Measurements from ENCODE around the gene FXYD1. TPM values are rescaled to one million over a fixed set of nuclear protein-coding genes. Genes with fewer than 3 reads are reported as not detected.
"Not testable (repeated sequence)": the region's sequence is repeated elsewhere in the genome, so short reads cannot be mapped to it uniquely, and the experiment has no call there.

Gene FXYD1
- total and polyA plus RNA-seq, 2 experiments from 2014 or later: 0.43 to 1.2 TPM

DNA sequence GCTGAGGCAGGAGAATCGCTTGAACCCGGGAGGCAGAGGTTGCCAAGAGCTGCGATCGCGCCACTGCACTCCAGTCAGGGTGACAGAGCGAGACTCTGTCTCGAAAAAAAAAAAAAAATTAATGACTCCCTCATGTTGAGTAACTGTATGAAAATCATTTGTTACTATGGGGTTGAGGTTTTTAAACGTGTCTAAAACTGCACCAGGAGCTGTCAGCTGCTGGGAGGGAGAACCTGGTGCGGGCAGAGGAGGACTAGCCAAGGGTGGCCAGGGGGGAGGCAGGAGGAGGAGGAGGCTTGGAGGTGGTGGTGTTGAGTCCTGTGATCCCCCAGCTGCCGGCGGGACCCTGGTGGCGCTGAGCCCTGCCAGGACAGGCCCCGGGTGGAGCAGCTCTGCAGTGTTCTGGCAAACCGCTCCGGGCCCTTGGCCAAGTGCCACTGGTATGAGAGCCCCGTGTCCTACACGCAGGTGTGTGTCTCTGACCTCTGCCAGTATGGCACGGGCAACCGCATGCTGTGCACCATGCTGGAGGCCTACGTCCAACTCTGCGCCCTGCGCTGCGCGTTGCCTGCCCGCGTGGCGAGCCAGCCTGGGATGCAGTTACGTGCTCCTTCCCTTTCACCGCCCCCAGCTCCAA lies 40.1 kb upstream of the FXYD1 start:
- no peaks in the 10 kb centered on the region for H3K36me3 ChIP-seq (ENCODE audit: low read depth)
- DNase-seq: no peak
- H3K4me2 ChIP-seq (ENCODE audit: unreplicated experiment): no peak overlapping the region
- WGBS, 2 experiments (ENCODE audit: low coverage in 1 of 2, low lambda C conversion rate in 2 of 2, missing lambda C conversion rate in 2 of 2): 51 to 52% methylated on average over 24 to 28 of the region's 29 CpGs
- H3K4me3 ChIP-seq: no peak overlapping the region
- no peak overlapping the region for H3K27ac ChIP-seq
- no peaks in the 10 kb centered on the region for H3K4me1 ChIP-seq (ENCODE audit: insufficient read depth)
- H4K20me1 ChIP-seq (ENCODE audit: insufficient read depth): no peaks in the 10 kb centered on the region
- H3K9ac ChIP-seq: no peak overlapping the region
- no peaks in the 10 kb centered on the region for H3K9me2 ChIP-seq (ENCODE audit: insufficient read depth)
- H3K9me3 ChIP-seq (ENCODE audit: low read depth): no peaks in the 10 kb centered on the region
- H3F3A ChIP-seq (ENCODE audit: insufficient read depth): no peaks in the 10 kb centered on the region
- no peak for TF ChIP-seq EZH2 (IDR thresholded peaks at IDR 0.05; ENCODE audit: insufficient read depth, poor library complexity, severe bottlenecking)
- TF ChIP-seq EZH2phosphoT487 (IDR thresholded peaks at IDR 0.05; ENCODE audit: insufficient read depth, low read depth): no peak
- no peak overlapping the region for H2AFZ ChIP-seq
- no peaks in the 10 kb centered on the region for H3K79me2 ChIP-seq (ENCODE audit: insufficient read depth)
- in situ Hi-C loops (cut with MboI): no loop called here
- H3K27me3 ChIP-seq (replicated peaks; ENCODE audit: insufficient read depth): no peaks in the 10 kb centered on the region

DNA sequence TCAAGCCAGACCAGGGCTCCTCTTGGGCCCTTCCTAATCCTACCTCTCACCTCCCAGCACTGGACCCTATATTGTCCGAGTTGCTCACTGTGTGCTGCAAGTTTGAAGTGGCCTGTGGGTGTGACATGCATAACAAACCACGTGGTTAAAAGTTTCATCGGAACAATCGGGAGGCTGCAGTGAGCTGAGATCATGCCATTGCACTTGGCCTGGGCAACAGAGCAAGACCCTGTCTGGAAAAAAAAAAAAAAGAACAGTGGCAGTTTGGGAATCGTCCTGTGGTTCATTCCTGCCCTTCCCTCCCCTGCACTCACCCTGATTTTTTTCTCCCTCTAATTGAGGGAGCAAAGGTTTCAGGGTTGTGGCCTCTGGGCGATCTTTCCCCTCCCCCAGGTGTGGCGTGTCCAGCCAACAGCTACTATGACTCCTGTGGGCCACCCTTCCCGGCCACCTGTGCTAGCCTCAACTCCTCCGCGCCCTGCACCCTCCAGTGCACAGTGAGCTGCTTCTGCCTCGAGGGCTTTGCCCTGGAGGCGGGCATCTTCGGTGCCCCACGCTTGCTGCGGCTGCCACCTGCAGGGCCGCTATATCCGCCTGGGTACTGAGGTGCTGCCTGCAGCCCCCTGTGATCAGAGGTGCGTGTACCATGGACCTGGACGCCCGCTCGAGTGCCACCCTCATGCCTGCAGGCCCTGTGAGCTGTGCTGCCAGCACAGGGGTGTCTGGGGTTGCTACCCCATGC lies 39.3 kb upstream of the FXYD1 start:
- in situ Hi-C loops (cut with MboI): no loop called here
- no peaks in the 10 kb centered on the region for H3K36me3 ChIP-seq (ENCODE audit: low read depth)
- H2AFZ ChIP-seq: no peak overlapping the region
- no peak for DNase-seq
- no peak overlapping the region for H3K27ac ChIP-seq
- no peaks in the 10 kb centered on the region for H3K79me2 ChIP-seq (ENCODE audit: insufficient read depth)
- H3K4me2 ChIP-seq (ENCODE audit: unreplicated experiment): no peak overlapping the region
- no peaks in the 10 kb centered on the region for H3F3A ChIP-seq (ENCODE audit: insufficient read depth)
- no peak for TF ChIP-seq EZH2phosphoT487 (IDR thresholded peaks at IDR 0.05; ENCODE audit: insufficient read depth, low read depth)
- TF ChIP-seq EZH2 (IDR thresholded peaks at IDR 0.05; ENCODE audit: insufficient read depth, poor library complexity, severe bottlenecking): no peak
- no peaks in the 10 kb centered on the region for H4K20me1 ChIP-seq (ENCODE audit: insufficient read depth)
- no peak overlapping the region for H3K9ac ChIP-seq
- H3K9me3 ChIP-seq (ENCODE audit: low read depth): no peaks in the 10 kb centered on the region
- H3K4me1 ChIP-seq (ENCODE audit: insufficient read depth): no peaks in the 10 kb centered on the region
- no peak overlapping the region for H3K4me3 ChIP-seq
- H3K9me2 ChIP-seq (ENCODE audit: insufficient read depth): no peaks in the 10 kb centered on the region
- WGBS, 2 experiments (ENCODE audit: low coverage in 1 of 2, low lambda C conversion rate in 2 of 2, missing lambda C conversion rate in 2 of 2): 65 to 71% methylated on average over 21 of the region's 21 CpGs
- no peaks in the 10 kb centered on the region for H3K27me3 ChIP-seq (replicated peaks; ENCODE audit: insufficient read depth)

DNA sequence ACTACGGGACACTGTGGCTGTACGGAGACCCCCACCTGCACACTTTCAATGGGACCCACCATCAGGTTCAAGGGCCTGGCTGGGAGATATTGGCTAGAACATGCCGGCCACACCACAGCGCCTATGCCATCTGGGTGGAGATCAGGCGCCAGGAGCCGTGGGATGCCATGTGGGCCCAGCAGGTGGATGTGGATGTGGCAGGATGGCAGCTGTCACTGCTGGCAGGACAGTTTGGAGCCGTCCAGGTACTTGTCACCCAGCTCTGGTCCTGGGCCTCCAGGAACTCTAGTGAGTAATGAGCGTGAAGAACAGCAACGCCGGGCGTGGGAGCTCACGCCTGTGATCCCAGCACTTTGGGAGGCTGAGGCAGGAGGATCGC lies 38.7 kb upstream of the FXYD1 start:
- no peaks in the 10 kb centered on the region for H4K20me1 ChIP-seq (ENCODE audit: insufficient read depth)
- in situ Hi-C loops (cut with MboI): no loop called here
- no peak overlapping the region for H3K27ac ChIP-seq
- no peaks in the 10 kb centered on the region for H3K79me2 ChIP-seq (ENCODE audit: insufficient read depth)
- H3K4me1 ChIP-seq (ENCODE audit: insufficient read depth): no peaks in the 10 kb centered on the region
- H2AFZ ChIP-seq: no peak overlapping the region
- H3K9me2 ChIP-seq (ENCODE audit: insufficient read depth): no peaks in the 10 kb centered on the region
- no peak overlapping the region for H3K4me2 ChIP-seq (ENCODE audit: unreplicated experiment)
- no peak overlapping the region for H3K4me3 ChIP-seq
- H3K36me3 ChIP-seq (ENCODE audit: low read depth): no peaks in the 10 kb centered on the region
- WGBS, 2 experiments (ENCODE audit: low coverage in 1 of 2, low lambda C conversion rate in 2 of 2, missing lambda C conversion rate in 2 of 2): 77 to 83% methylated on average over 13 of the region's 13 CpGs
- DNase-seq: no peak
- no peaks in the 10 kb centered on the region for H3K9me3 ChIP-seq (ENCODE audit: low read depth)
- no peaks in the 10 kb centered on the region for H3K27me3 ChIP-seq (replicated peaks; ENCODE audit: insufficient read depth)
- no peak overlapping the region for H3K9ac ChIP-seq
- H3F3A ChIP-seq (ENCODE audit: insufficient read depth): no peaks in the 10 kb centered on the region
- no peak for TF ChIP-seq EZH2phosphoT487 (IDR thresholded peaks at IDR 0.05; ENCODE audit: insufficient read depth, low read depth)
- no peak for TF ChIP-seq EZH2 (IDR thresholded peaks at IDR 0.05; ENCODE audit: insufficient read depth, poor library complexity, severe bottlenecking)

DNA sequence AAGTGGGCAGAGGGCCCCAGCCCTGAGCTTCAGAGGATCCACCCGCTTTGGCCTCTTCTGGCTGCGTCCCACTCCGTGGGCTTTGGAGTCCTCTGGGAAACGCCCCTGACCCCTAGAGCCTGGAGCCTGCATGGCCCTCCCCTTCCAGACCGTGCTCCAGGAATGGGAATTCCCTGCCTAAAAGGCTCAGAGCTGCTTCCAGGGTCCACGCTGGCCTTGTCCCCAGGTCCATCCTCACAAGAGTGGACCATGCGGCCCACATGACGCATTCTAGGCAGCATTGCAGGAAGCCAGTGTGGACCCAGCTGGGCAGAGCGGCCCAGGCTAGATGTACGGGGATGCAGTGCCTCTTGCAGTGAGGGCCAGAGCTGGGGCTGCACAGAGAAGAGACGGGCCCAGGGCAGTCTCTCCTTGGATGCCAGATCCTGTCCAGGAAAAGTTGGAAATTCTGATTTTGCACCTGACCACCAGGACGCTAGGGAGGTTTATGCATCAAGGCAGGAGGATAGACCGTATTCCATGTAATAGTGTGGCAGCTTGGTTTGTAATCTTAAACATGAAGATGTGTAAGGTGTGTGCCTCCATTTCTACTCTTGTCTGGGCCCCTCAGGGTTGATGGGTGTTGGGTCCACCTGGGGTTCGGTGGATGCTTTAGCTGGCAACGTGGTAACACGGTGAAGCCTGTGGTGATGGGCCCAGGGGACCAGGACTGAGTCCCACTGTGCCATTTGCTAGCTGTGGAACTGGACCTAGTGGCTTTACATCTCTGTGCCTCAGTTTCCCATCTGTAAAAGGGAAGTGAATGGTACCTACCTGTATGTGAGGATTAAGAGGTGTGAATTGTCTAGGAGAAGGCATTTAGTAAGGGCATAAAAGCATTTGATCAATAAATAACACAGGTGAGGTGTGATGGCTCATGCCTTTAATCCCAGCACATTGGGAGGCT lies 37.8 kb upstream of the FXYD1 start:
- Histone ChIP-seq H3K4me2 (ENCODE audit: unreplicated experiment) (no peak overlapping the region), H3K27ac (no peak overlapping the region), H3K27me3 (replicated peaks; ENCODE audit: insufficient read depth) (no peaks in the 10 kb centered on the region), H3K4me1 (ENCODE audit: insufficient read depth) (no peaks in the 10 kb centered on the region), H3K9ac (no peak overlapping the region), H3K36me3 (ENCODE audit: low read depth) (no peaks in the 10 kb centered on the region), H4K20me1 (ENCODE audit: insufficient read depth) (no peaks in the 10 kb centered on the region), H2AFZ (no peak overlapping the region), H3K79me2 (ENCODE audit: insufficient read depth) (no peaks in the 10 kb centered on the region), H3K9me2 (ENCODE audit: insufficient read depth) (no peaks in the 10 kb centered on the region), H3K9me3 (ENCODE audit: low read depth) (no peaks in the 10 kb centered on the region), H3F3A (ENCODE audit: insufficient read depth) (no peaks in the 10 kb centered on the region), H3K4me3 (no peak overlapping the region)
- TF ChIP-seq EZH2phosphoT487 (IDR thresholded peaks at IDR 0.05; ENCODE audit: insufficient read depth, low read depth): no peak
- TF ChIP-seq EZH2 (IDR thresholded peaks at IDR 0.05; ENCODE audit: insufficient read depth, poor library complexity, severe bottlenecking): no peak
- DNase-seq: no peak
- in situ Hi-C loops (cut with MboI): no loop called here
- WGBS, 2 experiments (ENCODE audit: low coverage in 1 of 2, low lambda C conversion rate in 2 of 2, missing lambda C conversion rate in 2 of 2): 70 to 73% methylated on average over 15 to 16 of the region's 16 CpGs

DNA sequence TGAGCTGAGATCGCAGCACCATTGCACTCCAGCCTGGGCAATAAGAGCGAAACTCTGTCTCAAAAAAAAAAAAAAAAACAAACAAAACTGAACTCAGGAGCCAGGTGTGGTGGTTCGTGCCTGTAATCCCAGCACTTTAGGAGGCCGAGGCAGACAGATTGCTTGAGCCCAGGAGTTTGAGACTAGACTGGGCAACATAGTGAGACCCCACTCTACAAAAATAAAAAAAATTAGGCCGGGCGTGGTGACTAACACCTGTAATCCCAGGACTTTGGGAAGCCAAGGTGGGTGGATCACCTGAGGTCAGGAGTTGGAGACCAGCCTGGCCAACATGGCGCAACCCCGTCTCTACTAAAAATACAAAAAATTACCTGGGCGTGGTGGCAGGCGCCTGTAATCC lies 36.7 kb upstream of the FXYD1 start:
- H3K4me2 ChIP-seq (ENCODE audit: unreplicated experiment); H4K20me1 ChIP-seq (ENCODE audit: insufficient read depth); H3F3A ChIP-seq (ENCODE audit: insufficient read depth); in situ Hi-C loops (cut with MboI); H3K36me3 ChIP-seq (ENCODE audit: low read depth); H3K79me2 ChIP-seq (ENCODE audit: insufficient read depth); H3K4me3 ChIP-seq; H3K27ac ChIP-seq; H3K9me2 ChIP-seq (ENCODE audit: insufficient read depth); H2AFZ ChIP-seq; H3K27me3 ChIP-seq (replicated peaks; ENCODE audit: insufficient read depth); DNase-seq; H3K9me3 ChIP-seq (ENCODE audit: low read depth); H3K9ac ChIP-seq; H3K4me1 ChIP-seq (ENCODE audit: insufficient read depth): not testable (repeated sequence)
- 87 to 93% methylated on average over 10 of the region's 10 CpGs for WGBS, 2 experiments (ENCODE audit: low coverage in 1 of 2, low lambda C conversion rate in 2 of 2, missing lambda C conversion rate in 2 of 2)

DNA sequence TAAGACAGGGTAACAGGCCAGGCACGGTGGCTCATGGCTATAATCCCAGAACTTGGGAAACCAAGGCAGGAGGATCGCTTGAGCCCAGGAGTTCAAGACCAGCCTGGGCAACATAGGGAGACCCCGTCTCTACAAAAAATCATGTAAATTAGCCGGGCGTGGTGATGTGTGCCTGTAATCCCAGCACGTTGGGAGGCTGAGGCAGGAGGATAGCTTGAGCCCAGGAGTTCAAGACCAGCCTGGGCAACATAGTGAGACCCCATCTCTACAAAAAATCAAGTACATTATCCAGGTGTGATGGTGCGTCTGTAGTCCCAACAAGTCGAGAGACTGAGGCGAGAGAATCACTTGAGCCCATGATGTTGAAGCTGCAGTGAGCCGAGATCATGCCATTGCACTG lies 35.0 kb upstream of the FXYD1 start:
- H2AFZ ChIP-seq; H3K36me3 ChIP-seq (ENCODE audit: low read depth); H3K4me2 ChIP-seq (ENCODE audit: unreplicated experiment); H3K4me3 ChIP-seq; H3K9ac ChIP-seq; H3K27ac ChIP-seq; H4K20me1 ChIP-seq (ENCODE audit: insufficient read depth); in situ Hi-C loops (cut with MboI); H3K9me3 ChIP-seq (ENCODE audit: low read depth); H3K4me1 ChIP-seq (ENCODE audit: insufficient read depth); H3K9me2 ChIP-seq (ENCODE audit: insufficient read depth); H3F3A ChIP-seq (ENCODE audit: insufficient read depth); H3K79me2 ChIP-seq (ENCODE audit: insufficient read depth); H3K27me3 ChIP-seq (replicated peaks; ENCODE audit: insufficient read depth); DNase-seq: not testable (repeated sequence)
- WGBS, 2 experiments (ENCODE audit: low coverage in 1 of 2, low lambda C conversion rate in 2 of 2, missing lambda C conversion rate in 2 of 2): 52 to 56% methylated on average over 10 of the region's 10 CpGs

All from GM23248 (cell line).